Esophagus squamous epithelium (tissue), 5 donors: ENCODE results near the gene TAF7. TPM values are rescaled to one million over a fixed set of nuclear protein-coding genes. Genes with fewer than 3 reads are reported as not detected.
"Not testable (repeated sequence)": the region's sequence is repeated elsewhere in the genome, so short reads cannot be mapped to it uniquely, and the experiment has no call there.

Source experiments
- DNase-seq: peaks from one replicate; lab custom pipeline; 2025; lab: John Stamatoyannopoulos, UW
- H3K27ac ChIP-seq, 4 donors: fragments of 200-600 bp; sonication (generic); one replicate each; pipeline ENCODE4 v1.5.1; 2016 to 2019; ENCODE audit warnings: mild to moderate bottlenecking in 1 of 4
- H3K27me3 ChIP-seq, 4 donors: fragments of 200-600 bp; sonication (generic); 1 replicate in 3 of 4; 2 replicates in 1 of 4; pipeline versions ENCODE4 v1.5.1 to v1.6.0; 2017 to 2021; ENCODE audit warnings: antibody characterized with exemption in 1 of 4
- H3K36me3 ChIP-seq, 3 donors: fragments of 200-600 bp; sonication (generic); one replicate each; pipeline ENCODE4 v1.5.1; 2016 to 2019
- H3K4me1 ChIP-seq, 3 donors: fragments of 200-600 bp; sonication (generic); one replicate each; pipeline ENCODE4 v1.5.1; 2017 to 2019
- H3K4me3 ChIP-seq, 4 donors: fragments of 200-600 bp; sonication (generic); 1 replicate in 3 of 4; 2 replicates in 1 of 4; pipeline ENCODE4 v1.5.1; 2016 to 2019; ENCODE audit warnings: mild to moderate bottlenecking in 2 of 4, moderate library complexity in 1 of 4
- H3K9me3 ChIP-seq, 3 donors: fragments of 200-600 bp; sonication (generic); one replicate each; pipeline ENCODE4 v1.5.1; 2016 to 2019
- POLR2A ChIP-seq, 4 donors: fragments of 450-650 bp; IDR thresholded peaks; one replicate each; pipeline ENCODE4 v1.6.1; 2017; ENCODE audit warnings: antibody characterized with exemption in 4 of 4, mild to moderate bottlenecking in 4 of 4, moderate library complexity in 3 of 4
- WGBS, 2 donors: methylation state at CpG; one replicate each; pipeline ENCODE4 v1.1.5; 2018; 5-methylcytosine and 5-hydroxymethylcytosine counted together
- intact Hi-C: fragments of 100-400 bp; cut with DNase I; formaldehyde crosslinking; loops from one replicate; pipeline ENCODE4 v1.15.0; 2022
- total RNA-seq, 4 donors: library from RNA; depleted of rRNA; stranded (reverse); fragments of >200 nt; gene quantifications; one replicate each; pipeline ENCODE4 v1.1.0, GENCODE V29; 2016
- TF ChIP-seq, protein P1 (sequence below), 6 experiments: fragments of 450-650 bp in 4 of 6; fragments of 200-600 bp in 2 of 6; sonication (generic) in 2 of 6; IDR thresholded peaks; one replicate each; pipeline ENCODE4 v1.5.1; 2016 to 2019; ENCODE audit warnings: antibody characterized with exemption in 6 of 6, mild to moderate bottlenecking in 4 of 6, moderate library complexity in 4 of 6
- donor health status: DM: yes; HTN: yes; CAD: no.

Gene TAF7
- total RNA-seq, 4 donors from 2014 or later, result 29.8 to 42.3 (median 35.6) TPM

- intact Hi-C loops, result no loop called here
- H3K4me1 ChIP-seq, result peaks cover 0 to 1% (median 0%) of the 10 kb centered on the region in 3 donors
- peaks cover 0 to 63% (median 0%) of the 10 kb centered on the region in 4 donors for H3K27me3 ChIP-seq
- no peak for DNase-seq
- no peak overlapping the region for H3K27ac ChIP-seq
- H3K9me3 ChIP-seq, result peaks cover 0 to 94% (median 55%) of the 10 kb centered on the region in 3 donors
- H3K36me3 ChIP-seq, result no peaks in the 10 kb centered on the region
- peak overlapping the region in 2 of 4 donors; percentile 17 to 31 for H3K4me3 ChIP-seq
- WGBS, 2 donors, result 35 to 48% methylated on average over 27 to 28 of the region's 31 CpGs
- no peak for TF ChIP-seq POLR2A (IDR thresholded peaks at IDR 0.05)
- TF ChIP-seq, protein P1, sequence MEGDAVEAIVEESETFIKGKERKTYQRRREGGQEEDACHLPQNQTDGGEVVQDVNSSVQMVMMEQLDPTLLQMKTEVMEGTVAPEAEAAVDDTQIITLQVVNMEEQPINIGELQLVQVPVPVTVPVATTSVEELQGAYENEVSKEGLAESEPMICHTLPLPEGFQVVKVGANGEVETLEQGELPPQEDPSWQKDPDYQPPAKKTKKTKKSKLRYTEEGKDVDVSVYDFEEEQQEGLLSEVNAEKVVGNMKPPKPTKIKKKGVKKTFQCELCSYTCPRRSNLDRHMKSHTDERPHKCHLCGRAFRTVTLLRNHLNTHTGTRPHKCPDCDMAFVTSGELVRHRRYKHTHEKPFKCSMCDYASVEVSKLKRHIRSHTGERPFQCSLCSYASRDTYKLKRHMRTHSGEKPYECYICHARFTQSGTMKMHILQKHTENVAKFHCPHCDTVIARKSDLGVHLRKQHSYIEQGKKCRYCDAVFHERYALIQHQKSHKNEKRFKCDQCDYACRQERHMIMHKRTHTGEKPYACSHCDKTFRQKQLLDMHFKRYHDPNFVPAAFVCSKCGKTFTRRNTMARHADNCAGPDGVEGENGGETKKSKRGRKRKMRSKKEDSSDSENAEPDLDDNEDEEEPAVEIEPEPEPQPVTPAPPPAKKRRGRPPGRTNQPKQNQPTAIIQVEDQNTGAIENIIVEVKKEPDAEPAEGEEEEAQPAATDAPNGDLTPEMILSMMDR (IDR thresholded peaks at IDR 0.05), result no peak
These were observed 23.4 kb upstream of the TAF7 start for GRCh38 chr5:141343953-141344463.

DNA sequence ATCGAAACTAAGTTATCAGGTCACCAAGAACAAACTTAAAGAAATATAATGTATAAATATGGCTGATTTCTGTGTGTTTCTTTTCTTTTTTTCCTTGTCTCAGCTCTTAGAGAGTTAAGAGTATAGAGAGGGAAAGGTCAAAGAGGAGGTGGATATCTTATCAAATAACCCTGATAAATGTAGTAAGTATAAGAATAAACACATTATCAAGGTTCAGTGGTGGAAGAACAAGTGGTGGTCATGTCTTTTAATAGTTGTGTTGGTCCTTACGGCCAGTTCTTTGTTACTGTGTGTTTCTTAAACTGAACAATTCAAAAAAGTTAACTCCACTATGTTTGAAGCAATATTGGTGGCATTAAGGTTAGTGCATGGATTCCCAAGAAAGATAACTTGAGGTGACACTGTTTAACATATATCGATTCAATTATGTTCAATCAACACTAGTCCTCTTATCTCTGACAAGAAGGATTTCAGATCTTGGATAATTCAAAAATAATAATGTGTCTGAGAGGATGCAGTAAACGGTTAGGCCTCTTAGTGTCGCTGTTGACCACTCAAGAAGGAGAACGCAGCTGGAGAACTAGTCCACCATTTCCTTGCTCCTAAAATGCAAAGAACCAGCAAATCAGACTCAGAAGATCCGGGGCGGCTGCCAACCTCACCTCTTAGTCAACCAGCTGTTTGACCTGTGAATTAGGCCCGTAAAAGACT, 22.8 kb upstream of the TAF7 start, which contains the start of gene PCDHGA3:
Gene PCDHGA3 (plus strand): TSS at position 588 of the 711 bp plus-strand sequence. CDS start 205 bp downstream, outside the sequence.
- H3K9me3 ChIP-seq, result peaks cover 0 to 94% (median 59%) of the 10 kb centered on the region in 3 donors
- H3K4me1 ChIP-seq, result peaks cover 0 to 7% (median 0%) of the 10 kb centered on the region in 3 donors
- no peaks in the 10 kb centered on the region for H3K36me3 ChIP-seq
- no peak for DNase-seq
- H3K27ac ChIP-seq, result no peak within 1 kb of the TSS
- peaks cover 0 to 63% (median 0%) of the 10 kb centered on the region in 4 donors for H3K27me3 ChIP-seq
- H3K4me3 ChIP-seq, result peak within 1 kb of the TSS in 2 of 4 donors; percentile 17 to 31
- intact Hi-C loops, result no loop called here
- TF ChIP-seq POLR2A (IDR thresholded peaks at IDR 0.05), result no peak
- TF ChIP-seq, protein P1 (IDR thresholded peaks at IDR 0.05), result peak in 2 of 6 experiments; percentile 13 to 23
- WGBS, 2 donors, result 31 to 33% methylated on average over 9 of the region's 9 CpGs

- no peak for DNase-seq
- 20 to 50% methylated on average over 1 of the region's 1 CpG for WGBS, 2 donors
- H3K36me3 ChIP-seq, result no peaks in the 10 kb centered on the region
- H3K4me3 ChIP-seq, result no peak overlapping the region
- peaks cover 0 to 68% (median 0%) of the 10 kb centered on the region in 4 donors for H3K27me3 ChIP-seq
- H3K9me3 ChIP-seq, result peaks cover 0 to 94% (median 64%) of the 10 kb centered on the region in 3 donors
- H3K4me1 ChIP-seq, result peaks cover 0 to 7% (median 0%) of the 10 kb centered on the region in 3 donors
- no peak overlapping the region for H3K27ac ChIP-seq
- TF ChIP-seq, protein P1 (IDR thresholded peaks at IDR 0.05), result no peak
- TF ChIP-seq POLR2A (IDR thresholded peaks at IDR 0.05), result no peak
- intact Hi-C loops, result no loop called here
These were observed 22.2 kb upstream of the TAF7 start for GRCh38 chr5:141342773-141343172.

DNA sequence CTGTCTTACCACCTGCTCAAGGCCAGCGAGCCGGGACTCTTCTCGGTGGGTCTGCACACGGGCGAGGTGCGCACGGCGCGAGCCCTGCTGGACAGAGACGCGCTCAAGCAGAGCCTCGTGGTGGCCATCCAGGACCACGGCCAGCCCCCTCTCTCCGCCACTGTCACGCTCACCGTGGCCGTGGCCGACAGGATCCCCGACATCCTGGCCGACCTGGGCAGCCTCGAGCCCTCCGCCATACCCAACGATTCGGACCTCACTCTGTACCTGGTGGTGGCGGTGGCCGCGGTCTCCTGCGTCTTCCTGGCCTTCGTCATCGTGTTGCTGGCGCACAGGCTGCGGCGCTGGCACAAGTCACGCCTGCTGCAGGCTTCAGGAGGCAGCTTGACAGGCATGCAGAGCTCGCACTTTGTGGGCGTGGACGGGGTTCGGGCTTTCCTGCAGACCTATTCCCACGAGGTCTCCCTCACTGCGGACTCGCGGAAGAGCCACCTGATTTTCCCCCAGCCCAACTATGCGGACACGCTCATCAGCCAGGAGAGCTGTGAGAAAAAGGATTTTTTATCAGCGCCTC, 20.3 kb upstream of the TAF7 start:
- H3K4me3 ChIP-seq, H3K4me1 ChIP-seq, H3K27ac ChIP-seq, DNase-seq, intact Hi-C loops, H3K36me3 ChIP-seq: not testable (repeated sequence)
- H3K27me3 ChIP-seq, result peaks cover 0 to 64% (median 0%) of the 10 kb centered on the region in 4 donors
- H3K9me3 ChIP-seq, result peaks cover 0 to 79% (median 55%) of the 10 kb centered on the region in 3 donors
- WGBS, 2 donors, result 85 to 87% methylated on average over 7 to 13 of the region's 45 CpGs

DNA sequence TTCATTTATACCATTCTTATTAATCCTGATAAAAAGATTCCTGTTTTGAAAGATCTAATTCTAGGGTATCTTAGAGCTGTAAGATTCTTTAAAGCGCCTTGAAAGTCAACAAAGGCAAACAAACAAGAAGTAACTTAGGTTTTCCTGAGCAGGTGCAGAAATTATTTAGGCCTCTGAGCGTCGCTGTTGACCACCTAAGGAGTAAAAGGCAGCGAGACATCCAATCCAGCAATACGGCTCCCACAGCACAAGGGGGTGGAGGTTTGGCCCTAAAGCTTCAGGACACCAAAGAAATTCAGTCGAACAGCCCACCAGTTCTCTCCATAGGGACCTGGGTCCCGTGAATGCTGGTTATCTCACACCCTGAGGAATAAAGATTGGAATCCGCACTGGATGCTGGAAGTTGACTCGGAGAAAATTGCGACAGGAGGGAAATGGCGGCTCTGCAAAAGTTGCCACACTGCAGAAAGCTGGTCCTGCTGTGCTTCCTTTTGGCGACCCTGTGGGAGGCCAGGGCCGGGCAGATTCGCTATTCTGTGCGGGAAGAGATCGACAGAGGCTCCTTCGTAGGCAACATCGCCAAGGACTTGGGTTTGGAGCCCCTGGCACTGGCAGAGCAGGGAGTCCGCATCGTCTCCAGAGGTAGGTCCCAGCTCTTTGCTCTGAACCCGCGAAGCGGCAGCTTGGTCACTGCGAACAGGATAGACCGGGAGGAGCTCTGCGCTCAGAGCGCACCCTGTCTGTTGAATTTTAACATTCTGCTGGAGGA, 18.1 kb upstream of the TAF7 start, which contains the start of gene PCDHGA2:
Gene PCDHGA2 (plus strand): TSS at position 223 of the 769 bp plus-strand sequence.
- Histone ChIP-seq H3K4me3 (peak within 1 kb of the TSS in 3 of 4 donors; percentile 22 to 46 (median 34)), H3K27ac (no peak within 1 kb of the TSS), H3K9me3 (peaks cover 0 to 70% (median 47%) of the 10 kb centered on the region in 3 donors), H3K4me1 (peaks cover 0 to 7% (median 0%) of the 10 kb centered on the region in 3 donors), H3K36me3 (no peaks in the 10 kb centered on the region), H3K27me3 (peaks cover 0 to 63% (median 0%) of the 10 kb centered on the region in 4 donors)
- WGBS, 2 donors, result 27 to 28% methylated on average over 18 to 24 of the region's 27 CpGs
- DNase-seq, result no peak
- intact Hi-C loops, result no loop called here
- no peak for TF ChIP-seq POLR2A (IDR thresholded peaks at IDR 0.05)
- TF ChIP-seq, protein P1 (IDR thresholded peaks at IDR 0.05), result peak in 4 of 6 experiments; percentile 10 to 40 (median 18)

- H3K27ac ChIP-seq, DNase-seq, H3K36me3 ChIP-seq, H3K4me3 ChIP-seq, intact Hi-C loops, H3K4me1 ChIP-seq: not testable (repeated sequence)
- H3K9me3 ChIP-seq, result peaks cover 0 to 71% (median 38%) of the 10 kb centered on the region in 3 donors
- peaks cover 0 to 86% (median 0%) of the 10 kb centered on the region in 4 donors for H3K27me3 ChIP-seq
- 50 to 55% methylated on average over 2 to 15 of the region's 39 CpGs for WGBS, 2 donors
These were observed 12.0 kb upstream of the TAF7 start for GRCh38 chr5:141332571-141332970.
